GM21529 (cell line): Measurements from ENCODE around the gene PLPP1.
"Not testable (repeated sequence)": the region's sequence is repeated elsewhere in the genome, so short reads cannot be mapped to it uniquely, and the experiment has no call there.

Experiments
- ATAC-seq: cut with Tn5 transposase; IDR thresholded peaks from one replicate; pipeline ENCODE4 v1.9.1; 2021; ENCODE audit not compliant: unreplicated experiment

The PLPP1 gene

GRCh38 chr5:55546947-55547346 is 12.2 kb upstream of the PLPP1 start:
- ATAC-seq, result no peak

GRCh38 chr5:55544341-55544740 is 9.6 kb upstream of the PLPP1 start:
- ATAC-seq, result no peak

- ATAC-seq, result no peak
These were observed 6.4 kb upstream of the PLPP1 start for GRCh38 chr5:55541056-55541635.

GRCh38 chr5:55540525-55540924 is 5.8 kb upstream of the PLPP1 start:
- ATAC-seq, result peak; percentile 42

- peak; percentile 40 for ATAC-seq
These were observed 5.3 kb upstream of the PLPP1 start for GRCh38 chr5:55540024-55540423.

DNA sequence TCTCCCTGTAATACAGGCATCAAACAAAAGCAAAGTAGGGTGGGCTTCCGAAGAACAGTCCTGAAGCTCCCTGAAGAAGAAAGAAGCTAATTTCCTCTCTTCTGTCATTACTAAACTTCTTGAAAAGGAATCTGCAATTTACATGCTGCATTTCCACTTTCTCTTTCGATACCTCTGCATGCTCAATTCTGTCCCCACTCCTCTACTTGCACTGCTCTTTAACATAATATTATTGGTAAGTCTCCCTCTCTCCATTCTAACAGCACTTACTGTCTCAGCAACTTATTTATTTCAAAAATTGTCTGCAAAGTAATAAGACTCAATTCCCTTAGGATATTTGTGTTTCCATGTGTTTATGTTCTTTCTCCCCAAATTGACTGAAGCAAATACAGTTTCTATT is 3.9 kb upstream of the PLPP1 start:
- ATAC-seq, result peak; percentile 31

- ATAC-seq, result not testable (repeated sequence)
These were observed 2.6 kb upstream of the PLPP1 start for GRCh38 chr5:55537315-55537714.

- peak; percentile 8 for ATAC-seq
These were observed 588 bp upstream of the PLPP1 start for GRCh38 chr5:55535199-55535905.

DNA sequence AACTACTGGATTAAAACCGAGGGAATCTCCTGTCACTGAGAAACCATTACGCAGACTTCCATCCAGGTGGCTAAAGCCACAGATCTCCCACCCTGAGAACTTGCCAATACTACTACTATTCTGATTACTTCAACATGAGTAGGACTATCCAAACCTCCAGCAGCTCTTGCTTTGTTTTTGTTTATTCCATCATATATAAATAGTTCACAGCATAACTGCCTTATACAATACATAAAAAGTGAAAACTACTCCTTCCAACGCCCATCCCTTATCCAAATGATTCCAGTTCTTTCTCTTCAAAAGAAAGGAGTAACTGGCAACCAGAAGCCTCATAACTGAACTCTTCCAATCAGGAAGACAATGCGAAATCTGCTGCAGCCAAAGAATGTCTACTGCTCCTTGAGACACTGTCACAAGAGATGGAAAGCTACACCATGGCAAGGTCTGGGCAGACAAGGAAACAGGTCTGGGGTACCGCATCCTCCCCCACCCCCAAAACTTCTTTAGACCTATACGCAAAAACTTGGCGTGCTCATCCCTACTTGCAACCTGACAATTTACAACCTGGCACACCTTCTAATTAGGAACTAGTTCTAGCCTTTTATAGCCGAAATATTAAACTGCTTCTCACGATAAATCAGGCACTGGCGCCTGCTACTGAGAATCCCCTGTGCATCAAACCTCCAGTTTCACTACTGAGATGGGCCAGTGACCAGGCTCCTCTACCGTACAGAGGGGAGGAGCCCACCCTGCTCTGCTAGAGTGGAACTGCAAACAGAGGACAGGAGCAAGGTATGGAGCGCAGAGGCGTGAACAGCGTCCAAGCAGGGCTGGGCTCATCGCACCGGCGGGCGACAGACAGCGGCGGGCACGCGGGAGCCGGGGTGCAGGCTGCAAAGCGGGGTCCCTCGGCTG is 986 bp downstream of the PLPP1 start:
- peak; percentile 33 for ATAC-seq

GRCh38 chr5:55530669-55531068 is 4.1 kb downstream of the PLPP1 start:
- no peak for ATAC-seq

DNA sequence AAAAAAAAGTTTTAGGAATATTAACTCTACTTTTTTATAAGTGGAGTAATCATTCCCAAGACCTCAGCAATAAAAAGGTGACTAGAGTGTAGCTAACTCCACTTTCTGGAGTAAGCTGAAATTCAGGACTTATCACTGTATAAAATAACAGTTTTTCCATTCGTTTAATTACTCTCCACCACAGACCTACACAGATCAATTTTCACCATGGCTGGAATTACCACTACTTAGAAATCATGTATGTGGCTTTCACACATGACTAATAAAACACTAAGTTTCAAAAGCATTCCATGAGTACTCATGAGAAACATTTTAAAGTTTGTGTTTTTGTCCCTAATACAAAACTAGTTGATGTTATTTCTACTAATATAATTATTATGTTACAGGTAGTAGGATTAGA is 9.9 kb downstream of the PLPP1 start:
- ATAC-seq, result no peak

DNA sequence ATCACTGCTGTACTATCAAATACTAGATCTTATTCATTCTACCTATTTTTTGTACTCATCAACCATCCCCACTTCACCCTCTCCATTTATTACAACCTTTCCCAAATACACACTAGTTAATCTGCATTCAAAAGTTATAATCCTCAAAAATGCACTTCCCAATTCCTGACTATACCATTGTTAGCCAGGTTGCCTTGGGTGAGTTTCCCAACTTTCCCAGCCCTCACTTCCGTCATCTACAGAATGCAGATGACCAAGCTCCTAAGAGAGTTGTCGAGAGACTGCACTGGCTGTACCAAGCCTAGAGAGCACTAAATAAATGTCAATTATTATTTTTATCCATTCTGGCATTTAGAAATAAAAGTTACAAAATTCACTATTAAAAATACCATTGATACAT is 11.5 kb downstream of the PLPP1 start:
- ATAC-seq, result no peak

DNA sequence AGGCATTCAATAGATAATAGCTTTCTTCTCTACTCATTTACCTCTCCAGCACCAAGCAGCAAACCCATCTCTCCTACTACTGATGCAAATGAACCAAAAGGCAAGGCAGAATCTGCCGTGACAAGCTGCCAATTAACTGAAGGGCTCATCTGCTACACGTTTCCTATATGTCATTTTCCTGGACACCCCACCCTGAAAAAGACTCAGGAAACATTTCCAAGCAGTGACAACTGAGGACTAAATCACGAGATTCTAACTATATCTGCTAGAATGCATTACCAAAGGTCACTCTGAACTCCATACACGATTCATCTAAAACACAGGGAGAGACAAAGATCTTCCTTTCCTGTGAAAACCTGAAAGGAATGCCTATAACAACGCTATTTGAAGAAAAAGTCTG is 12.9 kb downstream of the PLPP1 start:
- no peak for ATAC-seq

- no peak for ATAC-seq
These were observed 14.5 kb downstream of the PLPP1 start for GRCh38 chr5:55520117-55520839.

DNA sequence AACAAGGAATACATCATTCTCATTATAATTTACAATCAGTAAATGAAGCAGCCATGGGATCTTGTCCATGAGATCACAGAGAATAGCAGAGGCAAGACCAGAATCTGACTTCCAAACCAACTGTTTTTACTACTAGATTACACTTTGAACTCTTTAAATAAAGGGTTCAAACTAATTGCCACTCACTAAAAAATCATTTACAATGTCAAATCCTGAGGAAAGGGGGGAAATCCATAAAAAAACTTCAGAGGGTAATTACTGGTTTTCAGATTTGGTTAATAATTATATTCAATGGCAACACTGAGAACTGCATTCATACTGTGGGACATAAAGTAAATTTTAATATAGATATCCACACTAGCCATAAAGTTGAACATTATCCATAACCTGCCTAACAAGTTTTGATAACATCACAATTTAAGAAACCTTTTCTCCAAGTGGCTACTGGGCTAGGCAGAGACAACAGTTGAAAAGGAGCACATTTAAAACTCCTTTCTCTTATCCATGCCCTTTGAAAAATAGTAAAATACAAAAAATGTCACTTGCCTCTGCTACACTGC is 15.9 kb downstream of the PLPP1 start:
- ATAC-seq, result no peak

DNA sequence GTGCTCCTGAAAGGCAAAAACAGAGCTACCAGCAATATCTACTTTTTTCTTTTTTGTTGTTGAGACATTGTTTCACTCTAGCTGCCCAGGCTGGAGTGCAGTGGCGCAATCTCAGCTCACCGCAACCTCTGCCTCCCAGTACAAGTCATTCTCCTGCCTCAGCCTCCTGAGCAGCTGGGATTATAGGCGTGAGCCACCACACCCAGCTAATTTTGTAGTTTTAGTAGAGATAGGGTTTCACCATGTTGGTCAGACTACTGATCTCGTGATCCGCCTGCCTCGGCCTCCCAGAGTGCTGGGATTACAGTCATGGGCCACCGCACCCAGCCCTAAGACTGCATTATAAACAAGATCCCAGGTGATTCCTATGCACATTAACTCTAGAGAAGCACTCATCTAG is 17.0 kb downstream of the PLPP1 start:
- ATAC-seq, result no peak

DNA sequence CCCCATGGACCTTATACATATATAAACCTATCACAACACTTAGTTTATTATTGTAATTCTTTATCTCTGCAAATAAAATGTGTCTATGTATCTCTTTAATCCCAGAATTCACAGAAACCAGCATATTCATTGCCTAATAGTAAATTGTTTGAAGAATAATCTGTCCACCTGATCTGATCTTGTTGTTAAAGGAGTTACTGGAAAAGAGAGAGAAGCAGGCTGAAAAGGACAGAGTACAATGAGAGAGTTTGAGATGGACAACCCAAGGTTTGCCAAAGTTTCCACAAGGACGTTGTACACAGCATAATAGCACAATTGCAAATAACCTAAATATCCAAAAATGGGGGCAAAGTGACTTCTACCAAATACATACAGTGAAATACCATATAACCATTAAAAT is 23.8 kb downstream of the PLPP1 start:
- no peak for ATAC-seq

GRCh38 chr5:55510523-55510880 is 24.3 kb downstream of the PLPP1 start:
- ATAC-seq, result no peak

DNA sequence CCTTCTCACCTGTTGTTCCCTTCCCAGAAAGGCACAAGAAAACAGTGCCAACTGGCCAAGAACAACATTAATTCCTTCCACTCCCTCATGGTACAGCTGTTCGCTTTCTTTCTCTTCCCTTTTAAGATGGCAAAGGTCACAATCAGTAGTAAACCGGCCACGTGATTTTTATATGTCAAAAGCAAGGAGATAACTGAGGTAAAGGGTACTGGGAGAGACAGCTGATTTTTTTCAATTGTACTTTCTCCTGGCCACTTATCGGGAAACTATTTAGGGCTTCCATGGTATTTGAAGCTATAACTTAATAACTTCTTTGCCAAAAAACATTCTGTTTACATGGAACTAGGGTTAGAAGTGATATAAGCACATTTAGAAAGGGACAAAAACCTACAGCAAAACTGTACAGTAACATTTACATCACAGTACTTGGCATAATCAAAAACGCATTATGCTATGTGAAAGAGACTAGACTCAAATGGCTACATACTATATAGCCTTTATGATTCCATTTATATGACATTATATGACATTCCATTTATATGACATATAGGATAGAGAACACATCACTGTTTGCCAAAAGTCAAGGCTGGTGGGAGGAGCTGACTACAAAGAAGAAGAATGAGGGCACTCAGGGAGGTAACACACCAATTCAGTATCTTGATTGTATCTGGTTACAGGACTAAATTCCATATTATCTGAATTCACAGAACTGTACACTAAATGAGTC is 24.8 kb downstream of the PLPP1 start:
- no peak for ATAC-seq

- no peak for ATAC-seq
These were observed 25.7 kb downstream of the PLPP1 start for GRCh38 chr5:55509097-55509496.
